GM23248 (cell line): ENCODE measurements around the gene DPP10. TPM values are rescaled to one million over a fixed set of nuclear protein-coding genes. Genes with fewer than 3 reads are reported as not detected.

Experiments
- DNase-seq: peaks from one replicate; pipeline ENCODE4 v3.0.0-alpha.2; 2015
- H2AFZ ChIP-seq: fragments of 200-600 bp; sonication (generic); 2 replicates; pipeline ENCODE4 v1.6.1; 2016; ENCODE audit warnings: antibody characterized with exemption
- H3F3A ChIP-seq: fragments of 200-600 bp; sonication (generic); 2 replicates; pipeline ENCODE4 v1.6.1; 2016; ENCODE audit warnings: mild to moderate bottlenecking, antibody characterized with exemption, mixed run types; ENCODE audit not compliant: insufficient read depth
- H3K27ac ChIP-seq: fragments of 200-600 bp; sonication (generic); 2 replicates; pipeline ENCODE4 v1.5.1; 2016; ENCODE audit warnings: mild to moderate bottlenecking
- H3K27me3 ChIP-seq: fragments of 200-600 bp; sonication (generic); replicated peaks from 2 replicates; pipeline ENCODE4 v1.6.1; 2016; ENCODE audit warnings: mild to moderate bottlenecking; ENCODE audit not compliant: insufficient read depth
- H3K36me3 ChIP-seq: fragments of 200-600 bp; sonication (generic); 2 replicates; pipeline ENCODE4 v1.6.1; 2016; ENCODE audit warnings: low read depth, mild to moderate bottlenecking
- H3K4me1 ChIP-seq: fragments of 200-600 bp; sonication (generic); 2 replicates; pipeline ENCODE4 v1.6.1; 2016; ENCODE audit warnings: mild to moderate bottlenecking; ENCODE audit not compliant: insufficient read depth
- H3K4me2 ChIP-seq: fragments of 200-600 bp; sonication (generic); one replicate; pipeline ENCODE4 v1.6.1; 2016; ENCODE audit warnings: mild to moderate bottlenecking; ENCODE audit not compliant: unreplicated experiment
- H3K4me3 ChIP-seq: fragments of 200-600 bp; sonication (generic); 2 replicates; pipeline ENCODE4 v1.5.1; 2016; ENCODE audit warnings: mild to moderate bottlenecking
- H3K79me2 ChIP-seq: fragments of 200-600 bp; sonication (generic); 2 replicates; pipeline ENCODE4 v1.6.1; 2016; ENCODE audit warnings: mild to moderate bottlenecking; ENCODE audit not compliant: insufficient read depth
- H3K9ac ChIP-seq: fragments of 200-600 bp; sonication (generic); 2 replicates; pipeline ENCODE4 v1.6.1; 2016; ENCODE audit warnings: mild to moderate bottlenecking
- H3K9me2 ChIP-seq: fragments of 200-600 bp; sonication (generic); 2 replicates; pipeline ENCODE4 v1.6.1; 2016; ENCODE audit warnings: mixed run types, mild to moderate bottlenecking, moderate library complexity; ENCODE audit not compliant: insufficient read depth
- H3K9me3 ChIP-seq: fragments of 200-600 bp; sonication (generic); one replicate; pipeline ENCODE4 v1.6.1; 2017; ENCODE audit warnings: low read depth
- H4K20me1 ChIP-seq: fragments of 200-600 bp; sonication (generic); 2 replicates; pipeline ENCODE4 v1.6.0; 2016; ENCODE audit not compliant: insufficient read depth
- EZH2 ChIP-seq: fragments of 200-600 bp; sonication (generic); IDR thresholded peaks from 2 replicates; pipeline ENCODE4 v1.6.1; 2018; ENCODE audit warnings: antibody characterized with exemption, mild to moderate bottlenecking; ENCODE audit not compliant: insufficient read depth, poor library complexity, severe bottlenecking
- EZH2phosphoT487 ChIP-seq: fragments of 200-600 bp; sonication (generic); IDR thresholded peaks from 2 replicates; pipeline ENCODE4 v1.6.1; 2018; ENCODE audit warnings: antibody characterized with exemption, moderate library complexity, mild to moderate bottlenecking, low read depth; ENCODE audit not compliant: insufficient read depth
- WGBS, 2 experiments: methylation state at CpG; one replicate each; pipeline ENCODE4 v1.1.6; 2015 to 2017; ENCODE audit warnings: low lambda C conversion rate in 2 of 2, low coverage in 1 of 2; ENCODE audit errors: missing lambda C conversion rate in 2 of 2; 5-methylcytosine and 5-hydroxymethylcytosine counted together
- in situ Hi-C: fragments of 300-500 bp; cut with MboI; formaldehyde crosslinking; loops from 2 replicates; pipeline ENCODE4 v1.15.0; 2020
- polyA plus RNA-seq: library from polyadenylated mRNA; unstranded; fragments of >200 nt; fragmentation: Nextera tagmentation; extraction: Ambion mirVana; gene quantifications from 2 replicates; pipeline ENCODE4 v1.2.1, GENCODE V29; 2016
- total RNA-seq: library from RNA; depleted of rRNA; stranded (reverse); fragments of >200 nt; shearing (Covaris generic); gene quantifications from 2 replicates; pipeline ENCODE4 v1.2.3, GENCODE V29; 2014

The DPP10 gene
- total and polyA plus RNA-seq, 2 experiments from 2014 or later, result not detected

- Histone ChIP-seq H2AFZ (no peak overlapping the region), H3K4me2 (no peak overlapping the region), H3K27me3 (no peaks in the 10 kb centered on the region), H3F3A (no peaks in the 10 kb centered on the region), H3K79me2 (no peaks in the 10 kb centered on the region), H4K20me1 (no peaks in the 10 kb centered on the region), H3K27ac (no peak overlapping the region), H3K9me2 (no peaks in the 10 kb centered on the region), H3K9me3 (no peaks in the 10 kb centered on the region), H3K9ac (no peak overlapping the region), H3K4me3 (no peak overlapping the region), H3K36me3 (no peaks in the 10 kb centered on the region), H3K4me1 (no peaks in the 10 kb centered on the region)
- TF ChIP-seq EZH2 (no peak), EZH2phosphoT487 (no peak)
- no peak for DNase-seq
- in situ Hi-C loops, result no loop called here
- WGBS, 2 experiments, result 14 to 20% methylated on average over 2 of the region's 2 CpGs
Observed at GRCh38 chr2:115838539-115838938, 1396.1 kb downstream of the DPP10 start.

DNA sequence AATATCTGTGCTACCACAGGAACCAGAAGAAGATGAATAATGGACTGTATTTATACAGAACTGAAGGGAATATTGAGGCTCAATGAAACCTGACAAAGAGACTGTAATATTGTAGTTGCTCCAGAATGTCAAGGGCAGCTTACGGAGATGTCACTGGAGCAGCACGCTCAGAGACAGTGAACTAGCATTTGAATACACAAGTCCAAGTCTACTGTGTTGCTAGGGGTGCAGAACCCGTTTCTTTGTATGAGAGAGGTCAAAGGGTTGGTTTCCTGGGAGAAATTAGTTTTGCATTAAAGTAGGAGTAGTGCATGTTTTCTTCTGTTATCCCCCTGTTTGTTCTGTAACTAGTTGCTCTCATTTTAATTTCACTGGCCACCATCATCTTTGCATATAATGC is 1399.9 kb downstream of the DPP10 start:
- Histone ChIP-seq H3K27ac (no peak overlapping the region), H3K4me3 (no peak overlapping the region), H3K4me2 (no peak overlapping the region), H4K20me1 (no peaks in the 10 kb centered on the region), H3K79me2 (no peaks in the 10 kb centered on the region), H3F3A (no peaks in the 10 kb centered on the region), H3K4me1 (no peaks in the 10 kb centered on the region), H3K9ac (no peak overlapping the region), H3K27me3 (no peaks in the 10 kb centered on the region), H3K9me2 (no peaks in the 10 kb centered on the region), H3K36me3 (no peaks in the 10 kb centered on the region), H2AFZ (no peak overlapping the region), H3K9me3 (no peaks in the 10 kb centered on the region)
- no peak for DNase-seq
- 26 to 30% methylated on average over 3 of the region's 3 CpGs for WGBS, 2 experiments
- in situ Hi-C loops, result no loop called here
- no peak for TF ChIP-seq EZH2phosphoT487
- TF ChIP-seq EZH2, result no peak

- Histone ChIP-seq H3K9ac (no peak overlapping the region), H3K4me2 (no peak overlapping the region), H3K79me2 (no peaks in the 10 kb centered on the region), H3K9me3 (no peaks in the 10 kb centered on the region), H3K4me3 (no peak overlapping the region), H3K9me2 (no peaks in the 10 kb centered on the region), H3F3A (no peaks in the 10 kb centered on the region), H3K27ac (no peak overlapping the region), H3K36me3 (no peaks in the 10 kb centered on the region), H3K4me1 (no peaks in the 10 kb centered on the region), H2AFZ (no peak overlapping the region), H3K27me3 (no peaks in the 10 kb centered on the region), H4K20me1 (no peaks in the 10 kb centered on the region)
- 62 to 69% methylated on average over 14 of the region's 14 CpGs for WGBS, 2 experiments
- DNase-seq, result no peak
- TF ChIP-seq EZH2phosphoT487 (no peak), EZH2 (no peak)
- in situ Hi-C loops, result no loop called here
Observed at GRCh38 chr2:115848192-115848591, 1405.8 kb downstream of the DPP10 start.

- Histone ChIP-seq H3F3A (no peaks in the 10 kb centered on the region), H3K9ac (no peak overlapping the region), H3K4me3 (no peak overlapping the region), H4K20me1 (no peaks in the 10 kb centered on the region), H3K27ac (no peak overlapping the region), H3K4me1 (no peaks in the 10 kb centered on the region), H2AFZ (no peak overlapping the region), H3K27me3 (no peaks in the 10 kb centered on the region), H3K79me2 (no peaks in the 10 kb centered on the region), H3K4me2 (no peak overlapping the region), H3K9me3 (no peaks in the 10 kb centered on the region), H3K36me3 (no peaks in the 10 kb centered on the region), H3K9me2 (no peaks in the 10 kb centered on the region)
- in situ Hi-C loops, result no loop called here
- DNase-seq, result no peak
- TF ChIP-seq EZH2 (no peak), EZH2phosphoT487 (no peak)
Observed at GRCh38 chr2:115867024-115867423, 1424.6 kb downstream of the DPP10 start.

DNA sequence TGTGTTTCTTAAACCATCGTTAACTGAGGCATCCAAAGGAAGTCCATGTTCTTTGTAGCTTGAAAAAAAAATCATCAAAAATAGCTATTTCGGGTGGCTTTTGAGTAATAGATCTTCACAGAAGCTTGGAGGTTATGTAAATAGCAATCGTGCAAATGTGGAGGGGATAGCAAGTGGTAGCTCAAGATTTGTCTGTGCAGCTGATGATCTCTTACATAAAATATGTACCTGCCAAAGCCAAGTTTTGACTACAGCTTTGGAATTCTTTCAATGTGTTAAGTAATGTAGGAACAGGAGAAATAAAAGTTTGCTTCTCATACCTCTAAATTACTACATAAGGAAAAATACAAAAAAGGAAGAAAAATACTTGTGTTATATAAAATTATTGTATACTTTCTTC is 1432.0 kb downstream of the DPP10 start:
- Histone ChIP-seq H3K4me1 (no peaks in the 10 kb centered on the region), H4K20me1 (no peaks in the 10 kb centered on the region), H3K4me3 (no peak overlapping the region), H3K9me2 (no peaks in the 10 kb centered on the region), H3K27ac (no peak overlapping the region), H3K36me3 (no peaks in the 10 kb centered on the region), H3K79me2 (no peaks in the 10 kb centered on the region), H3K9me3 (no peaks in the 10 kb centered on the region), H3F3A (no peaks in the 10 kb centered on the region), H2AFZ (no peak overlapping the region), H3K4me2 (no peak overlapping the region), H3K9ac (no peak overlapping the region), H3K27me3 (no peaks in the 10 kb centered on the region)
- TF ChIP-seq EZH2 (no peak), EZH2phosphoT487 (no peak)
- WGBS, 2 experiments, result 13 to 17% methylated on average over 3 of the region's 3 CpGs
- in situ Hi-C loops, result no loop called here
- no peak for DNase-seq
